NCI-H69 (cell line): ENCODE results near the gene PCDHGA6.
"Not testable (repeated sequence)": the region's sequence is repeated elsewhere in the genome, so short reads cannot be mapped to it uniquely, and the experiment has no call there.

Experiments
- DNase-seq: peaks from one replicate; lab custom pipeline; 2025; lab: John Stamatoyannopoulos, UW

PCDHGA6 gene

DNA sequence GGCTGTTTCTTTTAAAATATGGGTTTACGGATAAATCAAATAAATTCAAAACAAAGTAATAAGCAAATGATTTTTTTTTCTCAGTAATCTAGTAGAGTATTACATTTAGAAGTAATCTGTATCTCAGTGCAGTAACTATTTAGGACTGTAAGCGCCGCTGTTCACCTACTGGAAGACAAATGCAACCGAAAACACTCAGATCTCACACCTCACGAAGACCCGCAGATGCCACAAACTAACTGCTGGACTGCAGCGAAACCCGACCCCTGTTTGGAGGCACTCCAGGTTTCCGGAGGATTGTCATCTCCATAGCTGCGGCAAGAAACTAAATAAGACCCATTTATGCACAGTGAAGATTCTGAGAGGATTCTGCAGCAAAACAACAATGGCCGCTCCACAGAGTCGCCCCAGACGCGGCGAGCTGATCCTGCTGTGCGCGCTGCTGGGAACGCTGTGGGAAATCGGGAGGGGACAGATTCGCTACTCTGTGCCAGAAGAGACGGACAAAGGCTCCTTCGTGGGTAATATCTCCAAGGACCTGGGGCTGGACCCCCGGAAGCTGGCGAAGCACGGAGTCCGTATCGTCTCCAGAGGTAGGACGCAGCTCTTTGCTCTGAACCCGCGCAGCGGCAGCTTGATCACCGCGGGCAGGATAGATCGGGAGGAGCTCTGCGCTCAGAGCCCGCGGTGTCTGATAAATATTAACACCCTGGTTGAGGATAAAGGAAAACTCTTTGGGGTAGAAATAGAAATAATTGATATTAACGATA is 18.9 kb downstream of the PCDHGA6 start, which contains the start of gene PCDHGA8:
Gene PCDHGA8 (plus strand): TSS at position 205 of the 770 bp plus-strand sequence. CDS start 181 bp downstream, at position 386.
- DNase-seq = peak; percentile 39

DNA sequence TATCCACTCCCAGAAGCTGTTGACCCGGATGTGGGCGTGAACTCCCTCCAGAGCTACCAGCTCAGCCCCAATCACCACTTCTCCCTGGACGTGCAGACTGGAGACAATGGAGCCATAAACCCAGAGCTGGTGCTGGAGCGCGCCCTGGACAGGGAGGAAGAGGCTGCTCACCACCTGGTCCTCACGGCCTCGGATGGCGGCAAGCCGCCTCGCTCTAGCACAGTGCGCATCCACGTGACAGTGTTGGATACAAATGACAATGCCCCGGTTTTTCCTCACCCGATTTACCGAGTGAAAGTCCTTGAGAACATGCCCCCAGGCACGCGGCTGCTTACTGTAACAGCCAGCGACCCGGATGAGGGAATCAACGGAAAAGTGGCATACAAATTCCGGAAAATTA is 19.6 kb downstream of the PCDHGA6 start:
- no peak for DNase-seq

DNA sequence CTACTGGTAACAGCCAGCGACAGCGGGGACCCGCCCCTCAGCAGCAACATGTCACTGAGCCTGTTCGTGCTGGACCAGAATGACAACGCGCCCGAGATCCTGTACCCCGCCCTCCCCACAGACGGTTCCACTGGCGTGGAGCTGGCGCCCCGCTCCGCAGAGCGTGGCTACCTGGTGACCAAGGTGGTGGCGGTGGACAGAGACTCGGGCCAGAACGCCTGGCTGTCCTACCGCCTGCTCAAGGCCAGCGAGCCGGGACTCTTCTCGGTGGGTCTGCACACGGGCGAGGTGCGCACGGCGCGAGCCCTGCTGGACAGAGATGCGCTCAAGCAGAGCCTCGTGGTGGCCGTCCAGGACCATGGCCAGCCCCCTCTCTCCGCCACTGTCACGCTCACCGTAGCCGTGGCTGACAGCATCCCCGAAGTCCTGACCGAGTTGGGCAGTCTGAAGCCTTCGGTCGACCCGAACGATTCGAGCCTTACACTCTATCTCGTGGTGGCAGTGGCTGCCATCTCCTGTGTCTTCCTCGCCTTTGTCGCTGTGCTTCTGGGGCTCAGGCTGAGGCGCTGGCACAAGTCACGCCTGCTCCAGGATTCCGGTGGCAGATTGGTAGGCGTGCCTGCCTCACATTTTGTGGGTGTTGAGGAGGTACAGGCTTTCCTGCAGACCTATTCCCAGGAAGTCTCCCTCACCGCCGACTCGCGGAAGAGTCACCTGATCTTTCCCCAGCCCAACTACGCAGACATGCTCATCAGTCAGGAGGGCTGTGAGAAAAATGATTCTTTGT is 20.9 kb downstream of the PCDHGA6 start:
- DNase-seq = not testable (repeated sequence)

DNA sequence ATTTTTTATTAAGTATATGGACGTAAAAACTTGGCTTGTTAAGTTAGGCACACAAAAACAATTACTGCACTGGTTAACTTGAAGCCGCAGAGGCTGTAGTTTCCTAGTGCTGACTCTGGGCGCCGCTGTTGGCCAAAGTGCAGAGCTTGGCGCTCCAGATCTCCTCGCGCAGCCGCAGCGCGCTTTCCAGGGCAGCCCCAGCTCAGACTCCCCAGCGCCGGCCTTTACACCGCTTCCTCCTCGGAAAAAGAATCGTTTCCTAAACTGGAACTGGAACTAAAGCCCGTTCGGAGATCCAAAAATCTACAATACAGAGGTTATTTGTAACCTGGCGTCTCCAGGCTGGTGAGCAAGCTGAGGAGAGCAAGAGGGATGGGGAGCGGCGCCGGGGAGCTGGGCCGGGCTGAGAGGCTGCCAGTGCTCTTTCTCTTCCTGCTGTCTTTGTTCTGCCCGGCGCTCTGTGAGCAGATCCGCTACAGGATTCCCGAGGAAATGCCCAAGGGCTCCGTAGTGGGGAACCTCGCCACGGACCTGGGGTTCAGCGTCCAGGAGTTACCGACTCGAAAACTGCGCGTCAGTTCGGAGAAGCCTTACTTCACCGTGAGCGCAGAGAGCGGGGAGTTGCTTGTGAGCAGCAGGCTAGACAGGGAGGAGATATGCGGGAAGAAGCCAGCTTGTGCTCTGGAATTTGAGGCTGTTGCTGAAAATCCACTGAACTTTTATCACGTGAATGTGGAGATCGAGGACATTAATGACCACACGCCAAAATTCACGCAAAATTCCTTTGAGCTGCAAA is 24.3 kb downstream of the PCDHGA6 start, which contains the start of gene PCDHGB5:
Gene PCDHGB5 (plus strand): TSS at position 192 of the 796 bp plus-strand sequence. CDS start 181 bp downstream, at position 373.
- DNase-seq = not testable (repeated sequence)

DNA sequence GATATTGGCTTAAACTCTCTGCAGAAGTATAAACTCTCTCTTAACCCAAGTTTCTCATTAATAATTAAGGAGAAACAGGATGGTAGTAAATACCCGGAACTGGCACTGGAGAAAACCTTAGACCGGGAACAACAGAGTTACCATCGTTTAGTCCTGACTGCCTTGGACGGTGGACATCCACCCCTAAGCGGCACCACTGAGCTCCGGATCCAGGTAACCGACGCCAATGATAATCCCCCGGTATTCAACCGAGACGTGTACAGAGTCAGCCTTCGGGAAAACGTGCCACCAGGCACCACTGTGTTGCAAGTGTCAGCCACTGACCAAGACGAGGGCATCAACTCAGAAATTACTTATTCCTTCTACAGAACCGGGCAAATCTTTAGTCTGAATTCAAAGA is 24.9 kb downstream of the PCDHGA6 start:
- no peak for DNase-seq

DNA sequence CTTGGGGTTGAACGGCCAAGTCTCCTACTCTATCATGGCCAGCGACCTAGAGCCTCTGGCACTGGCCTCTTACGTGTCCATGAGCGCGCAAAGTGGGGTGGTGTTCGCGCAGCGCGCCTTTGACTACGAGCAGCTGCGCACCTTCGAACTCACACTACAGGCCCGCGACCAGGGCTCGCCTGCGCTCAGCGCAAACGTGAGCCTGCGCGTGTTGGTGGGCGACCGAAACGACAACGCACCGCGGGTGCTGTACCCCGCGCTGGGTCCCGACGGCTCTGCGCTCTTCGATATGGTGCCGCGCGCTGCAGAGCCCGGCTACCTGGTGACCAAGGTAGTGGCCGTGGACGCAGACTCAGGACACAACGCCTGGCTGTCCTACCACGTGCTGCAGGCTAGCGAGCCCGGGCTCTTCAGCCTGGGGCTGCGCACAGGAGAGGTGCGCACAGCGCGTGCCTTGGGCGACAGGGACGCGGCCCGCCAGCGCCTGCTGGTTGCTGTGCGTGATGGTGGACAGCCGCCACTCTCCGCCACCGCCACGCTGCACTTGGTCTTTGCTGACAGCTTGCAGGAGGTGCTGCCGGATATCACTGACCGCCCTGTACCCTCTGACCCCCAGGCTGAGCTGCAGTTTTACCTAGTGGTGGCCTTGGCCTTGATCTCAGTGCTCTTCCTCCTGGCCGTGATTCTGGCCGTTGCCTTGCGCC is 26.0 kb downstream of the PCDHGA6 start:
- DNase-seq = no peak

DNA sequence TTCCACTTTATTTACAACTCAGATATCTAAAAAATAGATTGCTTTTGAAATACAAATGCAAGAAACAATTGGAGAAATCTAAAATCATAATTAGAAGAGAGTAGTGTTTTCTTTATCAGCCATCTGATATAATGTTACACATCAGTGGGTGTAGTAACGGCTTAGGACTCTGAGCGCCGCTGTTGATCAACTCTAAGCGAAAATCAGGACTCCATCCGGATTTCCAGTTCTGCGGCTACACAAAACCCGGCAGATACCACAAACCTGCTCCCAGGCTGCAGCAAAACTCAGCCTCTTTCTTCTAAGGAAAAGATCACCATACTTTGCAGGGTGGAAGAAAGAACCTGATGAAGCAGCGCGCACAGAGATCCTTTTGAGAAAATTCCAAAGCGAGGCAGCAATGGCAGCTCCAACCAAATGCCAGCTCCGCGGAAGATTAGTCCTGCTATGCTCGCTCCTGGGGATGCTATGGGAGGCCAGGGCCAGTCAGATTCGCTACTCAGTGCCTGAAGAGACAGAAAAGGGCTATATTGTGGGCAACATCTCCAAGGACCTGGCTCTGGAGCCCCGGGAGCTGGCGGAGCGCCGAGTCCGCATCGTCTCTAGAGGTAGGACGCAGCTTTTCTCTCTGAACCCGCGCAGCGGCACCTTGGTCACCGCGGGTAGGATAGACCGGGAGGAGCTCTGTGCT is 29.0 kb downstream of the PCDHGA6 start, which contains the start of gene PCDHGA9:
Gene PCDHGA9 (plus strand): TSS at position 226 of the 691 bp plus-strand sequence. CDS start 175 bp downstream, at position 401.
- DNase-seq = peak; percentile 73

DNA sequence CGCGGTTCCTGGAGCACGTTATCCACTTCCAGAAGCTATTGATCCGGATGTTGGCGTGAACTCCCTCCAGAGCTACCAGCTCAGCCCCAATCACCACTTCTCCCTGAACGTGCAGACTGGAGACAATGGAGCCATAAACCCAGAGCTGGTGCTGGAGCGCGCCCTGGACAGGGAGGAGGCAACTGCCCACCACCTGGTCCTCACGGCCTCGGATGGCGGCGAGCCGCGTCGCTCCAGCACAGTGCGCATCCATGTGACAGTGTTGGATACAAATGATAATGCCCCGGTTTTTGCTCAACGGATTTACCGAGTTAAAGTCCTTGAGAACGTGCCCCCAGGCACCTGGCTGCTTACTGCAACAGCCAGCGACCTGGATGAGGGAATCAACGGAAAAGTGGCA is 29.7 kb downstream of the PCDHGA6 start:
- no peak for DNase-seq

DNA sequence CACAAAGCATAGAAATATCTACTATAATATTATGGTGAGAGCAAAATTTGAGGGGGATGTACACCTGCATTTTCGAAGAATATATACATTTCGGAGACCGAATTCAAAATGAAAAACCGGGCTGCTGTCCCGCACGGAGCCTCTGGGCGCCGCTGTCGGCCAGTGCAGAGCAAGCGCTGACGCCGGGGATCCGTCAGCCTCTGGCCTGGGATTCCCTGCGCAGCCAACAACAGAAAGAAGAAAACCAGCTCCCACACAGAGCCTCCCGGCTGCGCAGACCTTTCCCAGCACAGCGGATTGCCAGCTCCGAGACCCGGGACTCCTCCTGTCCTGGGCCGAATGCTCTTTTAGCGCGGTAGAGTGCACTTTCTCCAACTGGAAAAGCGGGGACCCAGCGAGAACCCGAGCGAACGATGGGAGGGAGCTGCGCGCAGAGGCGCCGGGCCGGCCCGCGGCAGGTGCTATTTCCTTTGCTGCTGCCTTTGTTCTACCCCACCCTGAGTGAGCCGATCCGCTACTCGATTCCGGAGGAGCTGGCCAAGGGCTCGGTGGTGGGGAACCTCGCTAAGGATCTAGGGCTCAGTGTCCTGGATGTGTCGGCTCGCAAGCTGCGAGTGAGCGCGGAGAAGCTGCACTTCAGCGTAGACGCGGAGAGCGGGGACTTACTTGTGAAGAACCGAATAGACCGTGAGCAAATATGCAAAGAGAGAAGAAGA is 34.3 kb downstream of the PCDHGA6 start, which contains the start of gene PCDHGB6:
Gene PCDHGB6 (plus strand): TSS at position 232 of the 716 bp plus-strand sequence. CDS start 182 bp downstream, at position 414.
- DNase-seq = peak; percentile 88

DNA sequence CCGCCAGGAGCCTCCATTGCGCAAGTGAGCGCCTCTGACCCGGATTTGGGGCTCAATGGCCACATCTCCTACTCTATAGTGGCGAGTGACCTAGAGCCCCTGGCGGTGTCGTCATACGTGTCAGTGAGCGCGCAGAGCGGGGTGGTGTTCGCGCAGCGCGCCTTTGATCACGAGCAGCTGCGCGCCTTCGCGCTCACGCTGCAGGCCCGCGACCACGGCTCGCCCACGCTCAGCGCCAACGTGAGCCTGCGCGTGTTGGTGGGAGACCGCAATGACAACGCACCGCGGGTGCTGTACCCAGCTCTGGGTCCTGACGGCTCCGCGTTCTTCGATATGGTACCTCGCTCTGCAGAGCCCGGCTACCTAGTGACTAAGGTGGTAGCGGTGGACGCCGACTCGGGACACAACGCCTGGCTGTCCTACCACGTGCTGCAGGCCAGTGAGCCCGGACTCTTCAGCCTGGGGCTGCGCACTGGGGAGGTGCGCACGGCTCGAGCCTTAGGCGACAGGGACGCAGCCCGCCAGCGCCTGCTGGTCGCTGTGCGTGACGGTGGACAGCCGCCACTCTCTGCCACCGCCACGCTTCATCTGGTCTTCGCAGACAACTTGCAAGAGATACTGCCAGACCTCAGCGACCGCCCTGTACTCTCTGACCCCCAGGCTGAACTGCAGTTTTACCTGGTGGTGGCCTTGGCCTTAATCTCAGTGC is 36.1 kb downstream of the PCDHGA6 start:
- DNase-seq = no peak

DNA sequence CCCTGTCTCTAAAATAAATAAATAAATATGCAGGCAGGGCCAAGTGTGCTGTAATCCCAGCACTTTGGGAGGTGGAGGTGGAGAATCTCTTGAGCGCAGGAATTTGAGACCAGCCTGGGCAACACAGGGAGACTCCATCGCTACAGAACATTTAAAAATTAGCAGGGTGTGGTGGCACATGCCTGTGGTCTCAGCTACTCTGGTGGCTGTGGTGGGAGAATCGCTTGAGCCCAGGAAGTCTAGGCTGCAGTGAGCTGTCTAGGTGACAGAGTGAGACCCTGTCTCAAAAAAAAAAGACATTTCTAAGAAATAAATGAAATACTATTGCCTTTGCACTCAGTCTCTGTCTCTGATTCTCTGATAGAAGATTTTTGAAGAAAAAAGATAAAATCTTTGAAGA is 37.9 kb downstream of the PCDHGA6 start:
- no peak for DNase-seq

DNA sequence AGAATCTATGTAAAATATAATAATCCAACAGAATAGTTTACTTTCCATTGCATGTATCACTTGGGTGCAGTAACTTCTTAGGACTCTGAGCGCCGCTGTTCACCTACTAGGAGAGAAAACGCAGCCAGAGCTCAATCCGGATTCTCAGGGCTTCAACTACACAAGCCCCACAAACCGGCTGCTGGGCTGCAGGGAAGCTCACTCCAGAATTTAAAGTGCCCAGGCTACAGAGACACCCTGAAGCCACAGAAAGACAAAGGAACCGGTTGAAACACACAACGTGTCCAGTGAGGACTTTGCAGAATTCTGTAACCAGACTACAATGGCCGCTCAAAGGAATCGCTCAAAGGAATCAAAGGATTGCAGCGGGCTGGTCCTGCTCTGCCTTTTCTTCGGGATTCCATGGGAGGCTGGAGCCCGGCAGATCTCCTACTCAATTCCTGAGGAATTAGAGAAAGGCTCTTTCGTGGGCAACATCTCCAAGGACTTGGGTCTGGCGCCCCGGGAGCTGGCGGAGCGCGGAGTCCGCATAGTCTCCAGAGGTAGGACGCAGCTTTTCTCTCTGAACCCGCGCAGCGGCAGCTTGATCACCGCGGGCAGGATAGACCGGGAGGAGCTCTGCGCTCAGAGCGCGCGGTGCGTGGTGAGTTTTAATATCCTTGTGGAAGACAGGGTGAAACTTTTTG is 39.3 kb downstream of the PCDHGA6 start, which contains the start of gene PCDHGA10:
Gene PCDHGA10 (plus strand): TSS at position 134 of the 686 bp plus-strand sequence. CDS start 189 bp downstream, at position 323.
- peak; percentile 35 for DNase-seq

DNA sequence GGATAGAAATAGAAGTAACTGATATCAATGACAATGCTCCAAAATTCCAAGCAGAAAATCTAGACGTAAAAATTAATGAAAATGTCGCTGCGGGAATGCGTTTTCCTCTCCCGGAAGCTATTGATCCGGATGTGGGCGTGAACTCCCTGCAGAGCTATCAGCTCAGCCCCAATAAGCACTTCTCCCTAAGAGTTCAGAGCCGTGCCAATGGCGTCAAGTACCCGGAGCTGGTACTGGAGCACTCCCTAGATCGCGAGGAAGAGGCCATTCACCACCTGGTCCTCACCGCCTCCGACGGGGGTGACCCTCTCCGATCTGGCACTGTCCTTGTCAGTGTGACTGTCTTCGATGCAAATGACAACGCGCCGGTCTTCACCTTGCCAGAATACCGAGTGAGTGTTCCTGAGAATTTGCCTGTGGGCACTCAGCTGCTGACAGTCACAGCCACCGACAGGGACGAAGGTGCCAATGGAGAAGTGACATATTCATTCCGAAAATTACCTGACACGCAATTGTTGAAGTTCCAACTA is 39.9 kb downstream of the PCDHGA6 start:
- DNase-seq = no peak

DNA sequence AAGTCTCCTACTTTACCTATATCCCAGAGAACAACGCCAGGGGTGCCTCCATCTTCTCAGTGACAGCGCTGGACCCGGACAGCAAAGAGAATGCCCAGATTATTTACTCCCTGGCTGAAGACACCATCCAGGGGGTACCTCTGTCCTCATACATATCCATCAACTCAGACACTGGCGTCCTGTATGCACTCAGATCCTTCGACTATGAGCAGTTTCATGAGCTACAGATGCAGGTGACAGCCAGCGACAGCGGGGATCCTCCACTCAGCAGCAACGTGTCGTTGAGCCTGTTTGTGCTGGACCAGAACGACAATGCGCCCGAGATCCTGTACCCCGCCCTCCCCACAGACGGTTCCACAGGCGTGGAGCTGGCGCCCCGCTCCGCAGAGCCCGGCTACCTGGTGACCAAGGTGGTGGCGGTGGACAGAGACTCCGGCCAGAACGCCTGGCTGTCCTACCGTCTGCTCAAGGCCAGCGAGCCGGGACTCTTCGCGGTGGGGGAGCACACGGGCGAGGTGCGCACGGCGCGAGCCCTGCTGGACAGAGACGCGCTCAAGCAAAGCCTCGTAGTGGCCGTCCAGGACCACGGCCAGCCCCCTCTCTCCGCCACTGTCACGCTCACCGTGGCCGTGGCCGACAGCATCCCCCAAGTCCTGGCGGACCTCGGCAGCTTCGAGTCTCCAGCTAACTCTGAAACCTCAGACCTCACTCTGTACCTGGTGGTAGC is 41.0 kb downstream of the PCDHGA6 start:
- DNase-seq = not testable (repeated sequence)

DNA sequence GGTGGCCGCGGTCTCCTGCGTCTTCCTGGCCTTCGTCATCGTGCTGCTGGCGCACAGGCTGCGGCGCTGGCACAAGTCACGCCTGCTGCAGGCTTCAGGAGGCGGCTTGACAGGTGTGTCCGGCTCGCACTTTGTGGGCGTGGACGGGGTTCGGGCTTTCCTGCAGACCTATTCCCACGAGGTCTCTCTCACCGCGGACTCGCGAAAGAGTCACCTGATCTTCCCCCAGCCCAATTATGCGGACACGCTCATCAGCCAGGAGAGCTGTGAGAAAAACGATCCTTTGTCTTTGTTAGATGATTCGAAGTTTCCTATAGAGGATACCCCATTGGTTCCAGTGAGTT is 41.6 kb downstream of the PCDHGA6 start:
- not testable (repeated sequence) for DNase-seq

DNA sequence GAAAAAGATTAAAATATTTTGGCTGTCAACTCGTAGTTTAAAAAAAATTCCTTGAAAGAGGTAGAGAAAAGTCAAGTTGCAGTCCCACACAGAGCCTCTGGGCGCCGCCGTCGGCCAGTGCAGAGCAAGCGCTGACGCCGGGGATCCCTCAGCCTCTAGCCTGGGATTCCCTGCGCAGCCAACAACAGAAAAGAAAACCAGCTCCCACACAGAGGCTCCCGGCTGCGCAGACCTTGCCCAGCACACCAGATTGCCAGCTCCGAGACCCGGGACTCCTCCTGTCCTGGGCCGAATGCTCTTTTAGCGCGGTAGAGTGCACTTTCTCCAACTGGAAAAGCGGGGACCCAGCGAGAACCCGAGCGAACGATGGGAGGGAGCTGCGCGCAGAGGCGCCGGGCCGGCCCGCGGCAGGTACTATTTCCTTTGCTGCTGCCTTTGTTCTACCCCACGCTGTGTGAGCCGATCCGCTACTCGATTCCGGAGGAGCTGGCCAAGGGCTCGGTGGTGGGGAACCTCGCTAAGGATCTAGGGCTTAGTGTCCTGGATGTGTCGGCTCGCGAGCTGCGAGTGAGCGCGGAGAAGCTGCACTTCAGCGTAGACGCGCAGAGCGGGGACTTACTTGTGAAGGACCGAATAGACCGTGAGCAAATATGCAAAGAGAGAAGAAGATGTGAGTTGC is 43.9 kb downstream of the PCDHGA6 start, which contains the start of gene PCDHGB7:
Gene PCDHGB7 (plus strand): TSS at position 184 of the 679 bp plus-strand sequence. CDS start 183 bp downstream, at position 367.
- peak; percentile 15 for DNase-seq
